Endothelial cell of umbilical vein (primary cell): ENCODE measurements around the gene ZIM2.

Experiments
- CTCF ChIP-seq, 2 donors: IDR thresholded peaks; 1 replicate in 1 of 2; 2 replicates in 1 of 2; pipeline ENCODE4 v1.5.1; 2011; ENCODE audit warnings: low read length in 2 of 2, mild to moderate bottlenecking in 2 of 2, moderate library complexity in 2 of 2, control low read depth in 1 of 2, inconsistent platforms in 1 of 2, low read depth in 1 of 2; ENCODE audit not compliant: insufficient read depth in 1 of 2; ENCODE audit errors: extremely low read depth in 1 of 2
- EZH2 ChIP-seq: IDR thresholded peaks from 2 replicates; pipeline ENCODE4 v1.6.1; 2012; ENCODE audit warnings: borderline replicate concordance, low read depth, mild to moderate bottlenecking, moderate library complexity, low read length, inconsistent platforms; ENCODE audit not compliant: severe bottlenecking
- MAX ChIP-seq: IDR thresholded peaks from 2 replicates; pipeline ENCODE4 v1.6.1; 2011; ENCODE audit not compliant: insufficient read depth, insufficient read length
- POLR2A ChIP-seq: IDR thresholded peaks from 2 replicates; pipeline ENCODE4 v1.6.1; 2012; ENCODE audit warnings: low read depth, mild to moderate bottlenecking, control low read depth, low read length

GRCh38 chr19:56885173-56885985 is 44.9 kb upstream of the ZIM2 start:
- no peak for TF ChIP-seq CTCF (IDR thresholded peaks at IDR 0.05; ENCODE audit: extremely low read depth in 1 of 2, insufficient read depth in 1 of 2, low read depth in 1 of 2, low read length in 2 of 2)
- TF ChIP-seq POLR2A, result no peak
- TF ChIP-seq MAX, result no peak
- no peak for TF ChIP-seq EZH2
